Measurements from ENCODE around the gene RHOH.
"Not testable (repeated sequence)": the region's sequence is repeated elsewhere in the genome, so short reads cannot be mapped to it uniquely, and the experiment has no call there.

RHOH gene

DNA sequence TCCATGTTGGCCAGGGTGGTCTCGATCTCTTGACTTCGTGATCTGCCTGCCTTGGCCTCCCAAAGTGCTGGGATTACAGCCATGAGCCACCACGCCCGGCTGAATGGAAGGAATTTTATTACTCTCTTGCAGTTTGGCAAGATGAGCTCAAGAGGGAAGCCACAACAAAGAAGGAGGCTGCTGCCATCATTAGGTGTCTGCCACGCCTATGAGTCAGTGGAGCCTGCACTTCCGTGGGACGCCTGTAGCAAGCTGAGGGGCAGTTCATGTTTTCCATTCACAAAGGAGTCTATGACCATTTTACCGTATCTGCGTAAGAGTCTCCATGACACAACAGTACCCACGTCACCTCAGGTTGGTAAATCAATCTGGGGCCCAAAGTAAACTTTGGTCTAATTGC is 87.1 kb downstream of the RHOH start:
- Histone ChIP-seq H3K4me3 (ENCODE audit: low read depth, low read length) (no peak overlapping the region), H3K9ac (ENCODE audit: low read depth, low read length) (no peak overlapping the region), H3K27ac (ENCODE audit: low read depth, low read length) (no peak overlapping the region), H3K4me1 (ENCODE audit: control insufficient read depth, insufficient read depth, low read length) (peaks cover 6% of the 10 kb centered on the region; the same call in 1 of the 2 replicates), H3K27me3 (ENCODE audit: control insufficient read depth, insufficient read depth, low read length) (no peaks in the 10 kb centered on the region), H3K36me3 (ENCODE audit: control insufficient read depth, insufficient read depth, low read length) (no peaks in the 10 kb centered on the region), H3K9me3 (ENCODE audit: control insufficient read depth, insufficient read depth, low read length) (no peaks in the 10 kb centered on the region)

DNA sequence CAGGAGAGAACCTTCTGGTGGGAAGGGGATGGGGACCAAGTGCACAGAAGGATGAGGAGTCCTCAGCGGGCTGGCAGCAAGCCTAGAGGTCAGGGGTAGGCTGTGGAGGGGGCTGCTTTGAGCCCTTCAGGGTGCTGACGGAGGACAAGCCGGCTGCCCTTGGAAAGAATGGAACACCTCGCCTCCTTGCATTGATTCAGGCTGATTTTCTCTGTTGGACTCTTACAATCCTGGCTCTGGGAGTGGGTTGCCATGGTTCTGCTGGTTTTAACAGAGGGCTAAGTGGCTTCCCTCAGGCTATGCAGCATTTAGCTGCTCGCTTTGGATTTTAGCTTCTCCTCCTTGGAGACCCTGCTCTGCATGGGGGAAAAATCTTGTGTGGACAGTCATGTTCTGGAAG is 88.9 kb downstream of the RHOH start:
- Histone ChIP-seq H3K4me1 (ENCODE audit: control insufficient read depth, insufficient read depth, low read length) (peaks cover 10% of the 10 kb centered on the region; the same call in 1 of the 2 replicates), H3K9ac (ENCODE audit: low read depth, low read length) (no peak overlapping the region), H3K9me3 (ENCODE audit: control insufficient read depth, insufficient read depth, low read length) (no peaks in the 10 kb centered on the region), H3K27me3 (ENCODE audit: control insufficient read depth, insufficient read depth, low read length) (no peaks in the 10 kb centered on the region), H3K4me3 (ENCODE audit: low read depth, low read length) (no peak overlapping the region), H3K36me3 (ENCODE audit: control insufficient read depth, insufficient read depth, low read length) (no peaks in the 10 kb centered on the region), H3K27ac (ENCODE audit: low read depth, low read length) (no peak overlapping the region)

DNA sequence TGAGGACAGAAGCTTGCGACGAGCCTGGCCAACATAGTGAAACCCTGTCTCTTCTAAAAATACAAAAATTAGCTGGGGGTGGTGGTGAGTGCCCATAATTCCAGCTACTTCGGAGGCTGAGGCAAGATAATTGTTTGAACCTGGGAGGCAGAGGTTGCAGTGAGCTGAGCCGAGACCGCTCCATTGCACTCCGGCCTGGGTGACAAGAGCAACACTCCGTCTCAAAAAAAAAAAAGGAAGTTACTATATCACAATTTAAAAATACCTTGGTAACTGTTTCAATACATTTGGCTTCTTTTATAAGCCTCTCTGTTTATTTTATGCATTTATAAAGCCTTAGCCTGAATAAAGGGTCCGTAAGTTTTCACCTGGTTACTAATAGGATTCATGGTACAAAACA is 91.7 kb downstream of the RHOH start:
- no peaks in the 10 kb centered on the region for H3K27me3 ChIP-seq (ENCODE audit: control insufficient read depth, insufficient read depth, low read length)
- no peak overlapping the region for H3K9ac ChIP-seq (ENCODE audit: low read depth, low read length)
- H3K36me3 ChIP-seq (ENCODE audit: control insufficient read depth, insufficient read depth, low read length) = no peaks in the 10 kb centered on the region
- H3K4me1 ChIP-seq (ENCODE audit: control insufficient read depth, insufficient read depth, low read length) = 0 out of 2 replicates have a peak, but pooled peaks cover 6% of the 10 kb centered on the region
- H3K27ac ChIP-seq (ENCODE audit: low read depth, low read length) = no peak overlapping the region
- no peak overlapping the region for H3K4me3 ChIP-seq (ENCODE audit: low read depth, low read length)
- H3K9me3 ChIP-seq (ENCODE audit: control insufficient read depth, insufficient read depth, low read length) = no peaks in the 10 kb centered on the region

DNA sequence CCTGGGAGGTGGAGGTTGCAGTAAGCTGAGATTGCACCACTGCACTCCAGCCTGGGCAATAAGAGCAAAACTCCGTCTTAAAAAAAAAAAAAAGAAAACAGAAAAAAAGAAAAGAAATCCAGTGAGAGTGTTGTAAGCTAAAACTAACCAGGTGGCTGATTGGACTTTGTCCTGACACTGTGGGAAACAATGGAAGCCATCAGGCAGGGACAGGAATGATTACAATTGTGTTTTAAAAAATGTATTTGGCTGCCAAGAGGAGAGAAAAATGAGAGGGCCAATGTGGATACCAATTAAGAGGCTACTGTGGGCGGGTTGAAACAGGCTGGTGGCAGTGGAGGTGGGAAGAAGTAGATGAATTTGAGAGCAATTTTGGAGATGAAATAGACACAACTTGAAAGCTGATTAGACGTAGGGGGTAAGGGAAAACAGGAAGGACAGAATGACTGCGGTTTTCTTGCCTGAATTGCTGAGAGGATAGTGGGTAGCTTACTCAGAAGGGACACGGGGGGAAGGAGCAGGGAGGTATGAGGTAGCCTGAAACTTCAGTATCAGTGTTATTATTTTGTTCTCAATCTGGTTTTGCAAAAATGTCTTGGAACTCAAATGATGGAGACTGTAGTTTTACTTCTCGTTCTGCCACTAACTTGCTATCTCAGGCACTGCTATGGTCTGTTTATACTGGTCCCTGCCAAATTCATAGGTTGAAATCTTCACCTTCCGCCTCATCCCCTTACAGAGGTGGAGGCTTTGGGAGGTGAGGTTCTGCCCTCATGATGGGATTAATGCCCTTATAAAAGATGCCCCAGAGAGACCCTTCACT is 92.7 kb downstream of the RHOH start:
- no peak overlapping the region for H3K4me3 ChIP-seq (ENCODE audit: low read depth, low read length)
- no peaks in the 10 kb centered on the region for H3K9me3 ChIP-seq (ENCODE audit: control insufficient read depth, insufficient read depth, low read length)
- H3K9ac ChIP-seq (ENCODE audit: low read depth, low read length) = no peak overlapping the region
- no peaks in the 10 kb centered on the region for H3K36me3 ChIP-seq (ENCODE audit: control insufficient read depth, insufficient read depth, low read length)
- H3K27ac ChIP-seq (ENCODE audit: low read depth, low read length) = no peak overlapping the region
- 0 out of 2 replicates have a peak, but pooled peaks cover 4% of the 10 kb centered on the region for H3K4me1 ChIP-seq (ENCODE audit: control insufficient read depth, insufficient read depth, low read length)
- H3K27me3 ChIP-seq (ENCODE audit: control insufficient read depth, insufficient read depth, low read length) = no peaks in the 10 kb centered on the region

DNA sequence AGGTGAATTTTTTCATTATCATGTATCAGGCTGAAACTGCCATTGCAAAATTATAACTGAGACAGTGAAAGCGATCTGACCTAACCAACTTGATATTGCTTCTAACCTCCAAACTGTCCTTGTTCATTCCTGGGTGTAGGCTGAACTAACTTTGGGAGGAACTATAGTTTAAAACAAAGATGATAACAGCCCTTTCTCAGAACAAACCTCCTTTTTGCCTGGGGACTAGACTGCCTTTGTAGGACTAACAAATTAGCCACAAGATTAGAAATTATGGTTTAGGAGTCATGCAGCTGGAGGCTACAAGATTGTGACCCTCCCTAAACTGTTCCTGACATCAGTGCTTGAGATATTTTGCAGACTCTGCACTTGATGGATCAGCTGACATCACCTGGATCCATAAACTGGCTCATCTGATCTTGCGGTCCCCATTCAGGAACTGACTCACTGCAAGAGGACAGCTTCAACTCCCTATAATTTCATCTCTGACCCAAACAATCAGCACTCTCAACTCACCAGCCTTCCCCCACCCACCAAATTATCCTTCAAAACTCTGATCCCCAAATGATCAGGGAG is 93.9 kb downstream of the RHOH start:
- not testable (repeated sequence) for H3K27ac ChIP-seq (ENCODE audit: low read depth, low read length); H3K36me3 ChIP-seq (ENCODE audit: control insufficient read depth, insufficient read depth, low read length); H3K9ac ChIP-seq (ENCODE audit: low read depth, low read length); H3K9me3 ChIP-seq (ENCODE audit: control insufficient read depth, insufficient read depth, low read length); H3K4me3 ChIP-seq (ENCODE audit: low read depth, low read length); H3K4me1 ChIP-seq (ENCODE audit: control insufficient read depth, insufficient read depth, low read length); H3K27me3 ChIP-seq (ENCODE audit: control insufficient read depth, insufficient read depth, low read length)

DNA sequence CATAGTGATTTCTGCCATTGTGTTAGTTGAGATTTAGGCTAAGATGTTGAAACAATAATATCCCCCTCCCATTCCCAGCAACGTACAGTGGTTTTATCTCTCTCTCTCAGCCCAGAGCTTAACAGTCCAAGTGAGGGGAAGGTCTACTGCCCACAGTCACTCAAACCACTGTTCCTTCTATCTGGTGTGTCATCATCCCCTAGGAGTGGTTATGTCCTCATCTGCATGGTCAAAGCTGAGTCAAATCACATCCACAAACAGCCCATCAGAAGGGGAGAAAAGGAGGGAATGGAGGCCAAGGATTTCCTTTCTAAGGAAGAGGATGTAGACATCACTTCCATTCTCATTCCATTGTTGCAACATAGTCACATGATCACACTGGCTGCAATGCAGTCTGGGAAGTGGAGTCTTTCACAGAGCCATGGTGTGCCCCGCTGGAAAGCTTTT is 95.5 kb downstream of the RHOH start:
- Histone ChIP-seq H3K27ac (ENCODE audit: low read depth, low read length) (no peak overlapping the region), H3K4me3 (ENCODE audit: low read depth, low read length) (no peak overlapping the region), H3K9ac (ENCODE audit: low read depth, low read length) (no peak overlapping the region), H3K9me3 (ENCODE audit: control insufficient read depth, insufficient read depth, low read length) (peaks cover 7% of the 10 kb centered on the region), H3K36me3 (ENCODE audit: control insufficient read depth, insufficient read depth, low read length) (no peaks in the 10 kb centered on the region), H3K4me1 (ENCODE audit: control insufficient read depth, insufficient read depth, low read length) (0 out of 2 replicates have a peak, but pooled peaks cover 4% of the 10 kb centered on the region), H3K27me3 (ENCODE audit: control insufficient read depth, insufficient read depth, low read length) (no peaks in the 10 kb centered on the region)

DNA sequence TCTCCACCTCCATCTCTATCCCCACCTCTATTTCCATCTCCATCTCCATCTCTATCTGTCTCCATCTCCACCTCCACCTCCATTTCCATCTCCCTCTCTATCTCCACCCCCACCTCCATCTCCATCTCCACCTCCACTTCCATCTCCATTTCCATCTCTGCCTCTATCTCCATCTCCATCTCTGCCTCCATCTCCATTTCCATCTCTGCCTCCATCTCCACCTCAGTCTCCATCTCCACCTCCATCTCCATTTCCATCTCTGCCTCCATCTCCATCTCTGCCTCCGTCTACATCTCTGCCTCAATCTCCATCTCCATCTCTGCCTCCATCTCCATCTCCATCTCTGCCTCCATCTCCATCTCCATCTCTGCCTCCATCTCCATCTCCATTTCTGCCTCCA is 97.5 kb downstream of the RHOH start:
- no peaks in the 10 kb centered on the region for H3K27me3 ChIP-seq (ENCODE audit: control insufficient read depth, insufficient read depth, low read length)
- H3K9me3 ChIP-seq (ENCODE audit: control insufficient read depth, insufficient read depth, low read length) = peaks cover 7% of the 10 kb centered on the region
- H3K4me3 ChIP-seq (ENCODE audit: low read depth, low read length) = no peak overlapping the region
- H3K4me1 ChIP-seq (ENCODE audit: control insufficient read depth, insufficient read depth, low read length) = 0 out of 2 replicates have a peak, but pooled peaks cover 4% of the 10 kb centered on the region
- no peaks in the 10 kb centered on the region for H3K36me3 ChIP-seq (ENCODE audit: control insufficient read depth, insufficient read depth, low read length)
- H3K9ac ChIP-seq (ENCODE audit: low read depth, low read length) = no peak overlapping the region
- no peak overlapping the region for H3K27ac ChIP-seq (ENCODE audit: low read depth, low read length)

DNA sequence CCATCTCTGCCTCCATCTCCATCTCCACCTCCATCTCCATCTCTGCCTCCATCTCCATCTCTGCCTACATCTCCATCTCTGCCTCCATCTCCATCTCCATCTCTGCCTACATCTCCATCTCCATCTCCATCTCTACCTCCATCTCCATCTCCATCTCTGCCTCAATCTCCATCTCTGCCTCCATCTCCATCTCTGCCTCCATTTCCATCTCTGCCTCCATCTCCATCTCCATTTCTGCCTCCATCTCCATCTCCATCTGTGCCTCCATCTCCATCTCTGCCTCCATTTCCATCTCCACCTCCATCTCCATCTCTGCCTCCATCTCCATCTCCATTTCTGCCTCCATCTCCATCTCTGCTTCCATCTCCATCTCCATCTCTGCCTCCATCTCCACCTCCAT is 98.2 kb downstream of the RHOH start:
- not testable (repeated sequence) for H3K27ac ChIP-seq (ENCODE audit: low read depth, low read length); H3K9me3 ChIP-seq (ENCODE audit: control insufficient read depth, insufficient read depth, low read length); H3K4me3 ChIP-seq (ENCODE audit: low read depth, low read length); H3K36me3 ChIP-seq (ENCODE audit: control insufficient read depth, insufficient read depth, low read length); H3K4me1 ChIP-seq (ENCODE audit: control insufficient read depth, insufficient read depth, low read length); H3K9ac ChIP-seq (ENCODE audit: low read depth, low read length); H3K27me3 ChIP-seq (ENCODE audit: control insufficient read depth, insufficient read depth, low read length)

DNA sequence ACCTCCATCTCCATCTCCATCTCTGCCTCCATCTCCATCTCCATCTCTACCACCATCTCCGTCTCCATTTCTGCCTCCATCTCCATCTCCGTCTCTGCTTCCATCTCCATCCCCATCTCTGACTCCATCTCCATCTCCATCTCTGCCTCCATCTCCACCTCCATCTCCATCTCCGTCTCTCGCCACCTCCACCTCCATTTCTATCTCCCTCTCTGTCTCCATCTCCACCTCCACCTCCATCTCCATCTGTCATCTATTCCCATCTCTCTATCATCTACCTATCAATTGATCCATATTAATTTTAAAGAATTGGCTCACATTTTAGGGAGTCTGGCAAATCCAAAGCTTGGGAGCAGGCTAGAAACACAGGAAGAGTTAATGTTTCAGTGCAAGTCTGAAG is 98.7 kb downstream of the RHOH start:
- Histone ChIP-seq H3K27ac (ENCODE audit: low read depth, low read length) (no peak overlapping the region), H3K9me3 (ENCODE audit: control insufficient read depth, insufficient read depth, low read length) (peaks cover 7% of the 10 kb centered on the region), H3K9ac (ENCODE audit: low read depth, low read length) (no peak overlapping the region), H3K36me3 (ENCODE audit: control insufficient read depth, insufficient read depth, low read length) (no peaks in the 10 kb centered on the region), H3K4me3 (ENCODE audit: low read depth, low read length) (no peak overlapping the region), H3K27me3 (ENCODE audit: control insufficient read depth, insufficient read depth, low read length) (no peaks in the 10 kb centered on the region), H3K4me1 (ENCODE audit: control insufficient read depth, insufficient read depth, low read length) (no peaks in the 10 kb centered on the region)

All from HUES48 (cell line).